Type B pancreatic cell (in vitro differentiated cells): ENCODE data around the gene STK33. TPM values are rescaled to one million over a fixed set of nuclear protein-coding genes. Genes with fewer than 3 reads are reported as not detected.
A peak's percentile ranks its signal among the peaks of the same experiment; 100 is the strongest.

Experiments
- DNase-seq: peaks from one replicate; pipeline ENCODE4 v3.0.0; 2021; ENCODE audit warnings: mixed read lengths; ENCODE audit not compliant: unreplicated experiment; ENCODE audit errors: extremely low spot score
- H3K27ac Mint-ChIP-seq: 2 replicates; pipeline ENCODE4 v1.8.0; 2021; ENCODE audit warnings: mild to moderate bottlenecking, mixed read lengths
- H3K27me3 Mint-ChIP-seq: 2 replicates; pipeline ENCODE4 v1.8.0; 2021; ENCODE audit warnings: mixed read lengths
- H3K36me3 Mint-ChIP-seq: 2 replicates; pipeline ENCODE4 v1.8.0; 2021; ENCODE audit warnings: mixed read lengths
- H3K4me1 Mint-ChIP-seq: one replicate; pipeline ENCODE4 v1.8.0; 2021; ENCODE audit warnings: mixed read lengths; ENCODE audit not compliant: unreplicated experiment
- H3K4me3 Mint-ChIP-seq: 2 replicates; pipeline ENCODE4 v1.8.0; 2021; ENCODE audit warnings: mild to moderate bottlenecking, mixed read lengths
- H3K9me3 Mint-ChIP-seq: 2 replicates; pipeline ENCODE4 v1.8.0; 2021; ENCODE audit warnings: mixed read lengths
- total RNA-seq: library from RNA; stranded (reverse); gene quantifications from 2 replicates; pipeline ENCODE4 v1.2.1, GENCODE V29; 2021; ENCODE audit warnings: low replicate concordance
- TF ChIP-seq, protein P1 (sequence below): fragments of 200-600 bp; sonication (generic); conservative IDR thresholded peaks from 2 replicates; pipeline ENCODE4 v1.5.0; 2021; ENCODE audit warnings: antibody characterized with exemption, mild to moderate bottlenecking

Gene STK33
- total RNA-seq, 1 donor from 2014 or later: 20.3 TPM

DNA sequence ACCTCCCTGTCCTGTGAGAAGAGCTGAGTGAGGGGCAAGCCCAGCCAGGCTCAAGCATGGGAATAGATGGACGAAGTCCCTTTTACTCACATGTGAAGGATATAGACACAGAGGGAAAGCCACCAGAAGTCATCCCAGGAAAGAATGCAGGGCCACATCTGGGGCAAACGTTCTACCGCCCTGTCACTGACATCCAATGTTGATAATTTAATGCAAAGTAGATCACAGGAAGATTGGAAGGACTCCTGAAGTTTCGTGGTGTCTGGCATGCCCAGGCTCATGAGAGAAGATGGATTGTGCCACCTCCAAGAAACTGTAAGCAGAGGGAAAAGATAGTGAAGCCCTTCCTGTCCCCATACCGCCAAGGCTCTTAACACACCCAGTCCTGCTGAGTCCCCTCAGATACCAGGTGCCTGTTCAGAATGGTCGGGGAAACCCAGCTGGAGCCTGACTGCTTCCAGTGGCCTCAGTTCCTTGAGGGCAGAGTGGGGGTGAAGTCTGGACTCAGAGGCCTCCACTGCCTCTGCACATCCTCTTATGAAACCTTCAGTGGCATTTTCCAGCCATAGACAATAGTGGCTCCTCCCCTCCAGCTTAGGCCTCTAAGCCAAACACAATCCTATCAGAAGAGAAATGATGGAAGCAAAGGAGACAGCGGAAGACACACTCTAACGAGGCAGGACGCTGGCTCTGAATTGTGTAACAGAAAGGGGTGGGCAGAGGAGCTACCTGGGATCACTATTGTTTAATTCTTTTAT, 7.5 kb upstream of the STK33 start:
- H3K4me3 Mint-ChIP-seq: no peak overlapping the region

DNA sequence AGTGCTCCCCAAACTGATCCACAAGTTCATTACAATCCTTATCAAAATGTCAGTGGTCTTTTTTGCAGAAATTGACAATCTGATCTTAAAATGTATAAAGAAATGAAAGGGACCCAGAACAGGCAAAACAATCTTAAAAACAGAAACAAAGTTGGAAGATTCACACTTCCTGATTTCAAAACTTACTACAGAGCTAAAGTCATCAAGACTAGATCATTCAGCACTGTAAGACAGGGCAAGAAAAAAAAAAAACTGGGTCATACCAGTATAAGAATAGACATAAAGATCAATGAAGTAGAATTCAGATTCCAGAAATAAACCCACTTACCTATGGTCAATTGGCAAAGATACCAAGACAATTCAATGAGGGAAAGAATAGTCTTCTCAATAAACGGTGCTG, 4.5 kb upstream of the STK33 start:
- Mint-ChIP-seq H3K4me3 (no peak overlapping the region), H3K27me3 (peaks cover 18% of the 10 kb centered on the region)
- TF ChIP-seq, protein P1, sequence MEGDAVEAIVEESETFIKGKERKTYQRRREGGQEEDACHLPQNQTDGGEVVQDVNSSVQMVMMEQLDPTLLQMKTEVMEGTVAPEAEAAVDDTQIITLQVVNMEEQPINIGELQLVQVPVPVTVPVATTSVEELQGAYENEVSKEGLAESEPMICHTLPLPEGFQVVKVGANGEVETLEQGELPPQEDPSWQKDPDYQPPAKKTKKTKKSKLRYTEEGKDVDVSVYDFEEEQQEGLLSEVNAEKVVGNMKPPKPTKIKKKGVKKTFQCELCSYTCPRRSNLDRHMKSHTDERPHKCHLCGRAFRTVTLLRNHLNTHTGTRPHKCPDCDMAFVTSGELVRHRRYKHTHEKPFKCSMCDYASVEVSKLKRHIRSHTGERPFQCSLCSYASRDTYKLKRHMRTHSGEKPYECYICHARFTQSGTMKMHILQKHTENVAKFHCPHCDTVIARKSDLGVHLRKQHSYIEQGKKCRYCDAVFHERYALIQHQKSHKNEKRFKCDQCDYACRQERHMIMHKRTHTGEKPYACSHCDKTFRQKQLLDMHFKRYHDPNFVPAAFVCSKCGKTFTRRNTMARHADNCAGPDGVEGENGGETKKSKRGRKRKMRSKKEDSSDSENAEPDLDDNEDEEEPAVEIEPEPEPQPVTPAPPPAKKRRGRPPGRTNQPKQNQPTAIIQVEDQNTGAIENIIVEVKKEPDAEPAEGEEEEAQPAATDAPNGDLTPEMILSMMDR: no peak

More for the DNA sequence above, 7.5 kb upstream of the STK33 start:
- H3K36me3 Mint-ChIP-seq: no peaks in the 10 kb centered on the region
- TF ChIP-seq, protein P1: no peak
- DNase-seq: no peak
- no peaks in the 10 kb centered on the region for H3K4me1 Mint-ChIP-seq
- H3K27ac Mint-ChIP-seq: no peak overlapping the region
- no peaks in the 10 kb centered on the region for H3K9me3 Mint-ChIP-seq
- H3K27me3 Mint-ChIP-seq: peaks cover 15% of the 10 kb centered on the region

DNA sequence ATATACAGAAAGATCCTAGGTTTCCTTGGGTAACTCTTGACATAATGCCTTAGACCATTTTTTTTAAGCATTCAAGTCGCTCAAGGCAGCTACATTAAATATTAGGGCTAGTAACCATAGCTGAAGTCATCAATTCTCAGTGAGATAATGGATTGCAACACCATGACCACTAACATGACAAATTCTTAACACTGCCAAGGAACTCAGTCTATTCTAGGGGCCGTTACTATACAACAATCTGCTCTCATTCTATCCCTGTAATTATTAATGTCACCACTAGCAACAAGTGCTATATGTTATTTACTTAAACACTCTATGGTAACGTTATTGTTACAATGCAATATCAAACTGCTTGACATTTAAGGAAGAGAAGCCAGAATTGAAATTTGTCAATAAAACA, 3.2 kb upstream of the STK33 start:
- Mint-ChIP-seq H3K9me3 (no peaks in the 10 kb centered on the region), H3K27me3 (peaks cover 26% of the 10 kb centered on the region), H3K27ac (no peak overlapping the region), H3K4me1 (peaks cover 6% of the 10 kb centered on the region), H3K4me3 (no peak overlapping the region), H3K36me3 (no peaks in the 10 kb centered on the region)
- DNase-seq: no peak
- TF ChIP-seq, protein P1: no peak

More for the DNA sequence above, 4.5 kb upstream of the STK33 start:
- H3K36me3 Mint-ChIP-seq: no peaks in the 10 kb centered on the region
- no peak overlapping the region for H3K27ac Mint-ChIP-seq
- no peak for DNase-seq
- H3K9me3 Mint-ChIP-seq: no peaks in the 10 kb centered on the region
- H3K4me1 Mint-ChIP-seq: peaks cover 6% of the 10 kb centered on the region

DNA sequence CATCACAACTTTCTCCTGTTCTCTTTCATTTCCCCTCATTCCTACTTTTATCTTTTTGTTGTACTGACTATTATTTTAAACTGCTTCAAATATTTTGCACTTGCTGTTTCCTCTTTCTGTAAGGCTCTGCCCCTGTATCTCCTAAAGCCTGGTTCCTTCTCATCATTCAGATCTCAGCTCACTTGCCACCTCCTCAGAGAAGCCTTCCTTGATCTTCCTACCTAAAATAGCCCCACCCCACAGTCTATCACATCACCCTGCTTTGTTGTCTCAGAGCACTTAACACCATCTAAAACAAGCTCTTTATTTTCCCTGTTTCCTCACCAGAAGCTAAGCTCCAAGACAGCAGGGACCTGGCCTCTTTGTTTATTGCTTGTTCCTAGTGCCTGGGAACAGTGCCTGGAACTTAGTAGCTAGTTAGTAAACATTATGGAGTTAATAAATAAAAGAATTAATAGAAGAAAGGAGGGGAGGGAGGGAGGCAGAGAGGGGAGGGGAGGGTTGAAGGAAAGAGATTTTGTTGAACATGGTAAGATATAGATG, 2.5 kb upstream of the STK33 start:
- TF ChIP-seq, protein P1: no peak
- H3K27ac Mint-ChIP-seq: no peak overlapping the region
- no peak for DNase-seq
- peaks cover 7% of the 10 kb centered on the region for H3K4me1 Mint-ChIP-seq
- no peaks in the 10 kb centered on the region for H3K36me3 Mint-ChIP-seq
- peak overlapping the region; percentile 25 for H3K4me3 Mint-ChIP-seq
- H3K27me3 Mint-ChIP-seq: peaks cover 26% of the 10 kb centered on the region
- no peaks in the 10 kb centered on the region for H3K9me3 Mint-ChIP-seq

DNA sequence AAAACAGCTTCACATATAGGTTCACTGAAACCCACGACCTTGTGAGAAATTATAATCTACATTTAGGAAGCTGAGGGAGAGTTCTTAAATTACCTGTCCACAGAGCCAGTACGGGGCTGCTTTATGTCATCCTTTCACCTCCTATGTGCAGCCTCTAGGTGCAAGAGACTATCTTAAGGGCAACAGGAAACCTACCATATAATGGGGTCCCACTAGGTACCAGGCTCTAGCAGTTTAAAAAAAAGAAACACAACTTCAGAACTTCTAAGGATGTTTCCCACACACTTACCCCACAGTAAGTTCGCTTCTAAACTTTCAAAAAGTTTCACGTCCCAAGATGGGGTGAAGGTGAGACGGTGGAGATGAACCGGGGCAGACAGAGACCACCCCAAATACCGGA, 573 bp downstream of the STK33 start:
- H3K4me3 Mint-ChIP-seq: peak overlapping the region; percentile 90

More for the DNA sequence above, 573 bp downstream of the STK33 start:
- Mint-ChIP-seq H3K27me3 (peaks cover 28% of the 10 kb centered on the region), H3K36me3 (no peaks in the 10 kb centered on the region), H3K9me3 (no peaks in the 10 kb centered on the region), H3K4me1 (peaks cover 9% of the 10 kb centered on the region), H3K27ac (no peak overlapping the region)
- DNase-seq: no peak
- TF ChIP-seq, protein P1: no peak
